Choroid plexus epithelial cell (primary cell): ENCODE measurements around the gene ILKAP.

ENCODE experiments used
- DNase-seq: peaks from one replicate; pipeline ENCODE4 v3.0.0-alpha.2; 2010; ENCODE audit warnings: low read depth
- H3K4me3 ChIP-seq: 2 replicates; pipeline ENCODE4 v1.5.1; 2011; ENCODE audit warnings: low read depth, mild to moderate bottlenecking, control low read depth, low read length, moderate library complexity
- CTCF ChIP-seq: conservative IDR thresholded peaks from 2 replicates; pipeline ENCODE4 v1.5.1; 2011; ENCODE audit warnings: low read depth, mild to moderate bottlenecking, control low read depth, inconsistent platforms, low read length, moderate library complexity

Gene ILKAP

DNA sequence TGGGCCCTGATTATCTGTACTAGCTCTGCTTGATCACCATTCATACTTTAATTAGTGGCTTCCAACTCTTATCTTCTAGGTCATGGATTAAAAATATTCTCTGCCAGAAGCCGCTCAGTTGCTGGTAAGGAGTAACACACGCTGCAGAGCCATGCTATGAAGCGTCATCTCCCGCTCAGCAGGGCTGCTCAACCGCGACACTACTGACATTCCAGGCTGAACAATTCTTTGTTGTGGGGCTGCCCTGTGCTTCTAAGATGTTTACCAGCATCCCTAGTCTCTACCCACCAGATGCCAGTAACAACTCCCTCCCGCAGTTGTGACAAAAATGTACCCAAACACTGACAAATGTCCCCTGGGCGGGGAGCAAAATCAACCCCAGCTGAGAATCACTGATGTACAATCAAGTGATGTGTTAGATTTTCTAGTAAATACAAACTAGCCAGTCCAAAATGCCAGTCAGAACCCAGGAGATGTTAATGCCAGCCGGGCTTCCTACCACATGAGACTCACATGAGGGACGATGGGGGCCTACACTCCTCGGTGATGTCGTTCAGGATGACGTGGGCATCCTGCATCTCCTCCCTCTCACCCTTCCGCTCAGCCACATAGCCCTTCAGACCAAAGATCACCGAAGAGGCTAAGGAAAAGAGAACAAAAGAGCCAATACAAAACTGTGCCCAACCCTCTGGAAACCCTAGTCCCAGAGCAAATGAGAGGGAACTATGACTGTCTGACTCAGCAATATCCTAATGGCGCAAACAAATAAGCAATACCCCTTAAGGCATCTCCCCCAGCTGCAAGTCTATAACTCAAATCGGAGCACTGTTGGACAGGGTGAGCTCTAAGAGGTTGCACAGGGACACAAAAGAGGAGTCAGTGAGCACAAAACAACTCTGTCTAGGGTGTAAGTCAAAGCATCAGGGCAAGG, 15.6 kb downstream of the ILKAP start:
- DNase-seq: no peak
- no peak overlapping the region for H3K4me3 ChIP-seq
- no peak for TF ChIP-seq CTCF

GRCh38 chr2:238183821-238184220, 19.7 kb downstream of the ILKAP start:
- no peak overlapping the region for H3K4me3 ChIP-seq
- no peak for TF ChIP-seq CTCF
- DNase-seq: no peak

GRCh38 chr2:238182362-238182761, 21.1 kb downstream of the ILKAP start:
- no peak for TF ChIP-seq CTCF
- H3K4me3 ChIP-seq: no peak overlapping the region
- DNase-seq: no peak

GRCh38 chr2:238180554-238180953, 22.9 kb downstream of the ILKAP start:
- DNase-seq: no peak
- H3K4me3 ChIP-seq: no peak overlapping the region
- TF ChIP-seq CTCF: no peak

GRCh38 chr2:238176613-238177012, 26.9 kb downstream of the ILKAP start:
- DNase-seq: peak; percentile 13
- H3K4me3 ChIP-seq: no peak overlapping the region
- TF ChIP-seq CTCF: no peak

DNA sequence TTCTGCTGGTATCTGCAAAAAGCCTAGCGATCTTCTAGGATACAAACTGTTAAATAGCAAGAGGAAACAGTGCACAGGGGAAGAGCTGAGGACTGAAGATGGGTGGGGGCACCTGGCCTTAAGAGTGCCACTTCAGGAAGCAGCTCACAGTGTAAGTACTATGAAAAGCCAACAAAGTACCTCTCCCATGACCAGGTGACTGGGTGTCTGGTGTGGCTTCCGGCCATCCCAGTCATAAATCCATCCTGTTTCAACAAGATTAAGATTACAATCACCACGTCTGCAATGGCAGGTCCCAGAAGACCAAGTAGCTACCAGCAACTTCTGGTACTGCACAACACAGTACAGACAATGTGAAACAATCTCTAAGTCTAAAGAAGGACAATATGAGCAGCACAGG, 28.8 kb downstream of the ILKAP start:
- no peak for TF ChIP-seq CTCF
- H3K4me3 ChIP-seq: no peak overlapping the region
- no peak for DNase-seq

DNA sequence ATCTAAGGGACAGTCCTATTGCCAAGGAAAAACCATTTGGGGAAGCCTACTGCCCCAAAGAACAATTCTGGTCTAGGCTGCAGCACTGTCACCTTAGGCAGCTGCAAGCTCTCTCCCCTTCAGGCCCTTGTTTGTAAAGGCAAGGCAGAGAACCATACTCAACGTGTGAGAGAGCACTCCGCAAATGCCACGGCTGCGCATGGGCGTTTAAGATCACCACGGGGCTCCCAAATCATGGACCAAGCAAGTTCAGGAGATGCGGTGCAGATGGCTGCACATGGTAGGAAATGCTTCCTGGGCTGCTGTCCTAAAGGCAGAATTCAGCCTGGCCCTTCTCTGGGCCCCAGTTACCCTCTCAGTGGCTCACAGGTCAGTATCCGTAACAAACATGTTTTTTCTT, 29.2 kb downstream of the ILKAP start:
- no peak overlapping the region for H3K4me3 ChIP-seq
- no peak for DNase-seq
- TF ChIP-seq CTCF: no peak
